ENCODE results near the gene NSD2.
"Not testable (repeated sequence)": the region's sequence is repeated elsewhere in the genome, so short reads cannot be mapped to it uniquely, and the experiment has no call there.

NSD2 gene

DNA sequence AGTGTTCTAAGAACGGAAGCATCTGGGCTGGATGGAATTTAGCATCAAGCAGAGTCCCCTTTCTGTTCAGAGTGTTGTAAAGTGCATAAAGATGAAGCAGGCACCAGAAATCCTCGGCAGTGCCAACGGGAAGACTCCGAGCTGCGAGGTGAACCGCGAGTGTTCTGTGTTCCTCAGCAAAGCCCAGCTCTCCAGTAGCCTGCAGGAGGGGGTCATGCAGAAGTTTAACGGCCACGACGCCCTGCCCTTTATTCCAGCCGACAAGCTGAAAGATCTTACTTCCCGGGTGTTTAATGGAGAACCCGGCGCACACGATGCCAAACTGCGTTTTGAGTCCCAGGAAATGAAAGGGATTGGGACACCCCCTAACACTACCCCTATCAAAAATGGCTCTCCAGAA is 29.4 kb downstream of the NSD2 start:
- no peak for DNase-seq

DNA sequence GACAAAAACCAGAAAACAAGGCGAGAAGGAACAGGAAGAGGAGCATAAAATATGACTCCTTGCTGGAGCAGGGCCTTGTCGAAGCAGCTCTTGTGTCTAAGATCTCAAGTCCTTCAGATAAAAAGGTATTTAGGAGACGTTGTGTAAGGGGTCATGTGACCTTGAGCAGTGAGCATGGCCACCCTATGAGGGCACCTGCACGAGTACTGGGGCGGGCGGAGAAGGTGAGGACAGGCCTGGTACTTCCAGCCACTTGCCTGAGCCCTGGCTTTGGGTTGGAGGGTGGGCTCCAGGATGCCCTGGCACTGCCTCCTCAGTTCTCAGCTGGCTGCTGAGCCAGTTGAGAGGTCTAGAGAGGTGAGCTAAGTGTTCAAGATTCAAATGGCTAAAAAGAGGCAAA is 29.9 kb downstream of the NSD2 start:
- DNase-seq: no peak

GRCh38 chr4:1902243-1902642 is 31.1 kb downstream of the NSD2 start:
- DNase-seq: no peak

DNA sequence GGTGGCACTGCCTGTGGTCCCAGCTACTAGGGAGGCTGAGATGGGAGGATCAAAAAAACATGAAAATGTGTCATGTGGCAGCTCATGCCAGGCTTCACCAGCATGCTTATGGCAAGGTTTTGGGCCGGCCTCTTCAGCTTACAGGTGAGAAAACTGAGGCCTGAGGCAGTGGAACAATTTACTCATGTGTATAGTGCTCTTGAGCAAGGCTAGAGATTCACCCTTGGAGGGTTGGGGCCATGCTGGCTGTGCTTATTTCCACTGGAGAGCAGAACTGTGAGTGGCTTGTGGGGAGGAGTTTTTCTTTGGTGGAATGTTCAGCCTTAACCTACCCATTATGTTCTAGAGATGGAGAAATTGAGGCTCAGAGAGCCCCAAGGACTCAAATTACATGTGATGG is 31.8 kb downstream of the NSD2 start:
- DNase-seq: no peak

DNA sequence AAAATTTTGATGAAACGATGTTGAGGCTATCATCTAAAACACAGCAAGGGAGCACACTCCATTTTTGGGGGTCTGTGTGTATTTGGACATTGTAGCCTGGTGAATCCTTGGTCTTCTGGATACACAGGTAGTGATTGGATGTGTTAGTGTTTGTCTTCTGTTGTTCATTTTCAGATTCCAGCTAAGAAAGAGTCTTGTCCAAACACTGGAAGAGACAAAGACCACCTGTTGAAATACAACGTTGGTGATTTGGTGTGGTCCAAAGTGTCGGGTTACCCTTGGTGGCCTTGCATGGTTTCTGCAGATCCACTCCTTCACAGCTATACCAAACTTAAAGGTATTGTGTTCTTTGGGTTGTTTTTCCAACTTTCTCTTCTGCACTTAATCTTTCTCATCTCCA is 32.8 kb downstream of the NSD2 start:
- DNase-seq: no peak

DNA sequence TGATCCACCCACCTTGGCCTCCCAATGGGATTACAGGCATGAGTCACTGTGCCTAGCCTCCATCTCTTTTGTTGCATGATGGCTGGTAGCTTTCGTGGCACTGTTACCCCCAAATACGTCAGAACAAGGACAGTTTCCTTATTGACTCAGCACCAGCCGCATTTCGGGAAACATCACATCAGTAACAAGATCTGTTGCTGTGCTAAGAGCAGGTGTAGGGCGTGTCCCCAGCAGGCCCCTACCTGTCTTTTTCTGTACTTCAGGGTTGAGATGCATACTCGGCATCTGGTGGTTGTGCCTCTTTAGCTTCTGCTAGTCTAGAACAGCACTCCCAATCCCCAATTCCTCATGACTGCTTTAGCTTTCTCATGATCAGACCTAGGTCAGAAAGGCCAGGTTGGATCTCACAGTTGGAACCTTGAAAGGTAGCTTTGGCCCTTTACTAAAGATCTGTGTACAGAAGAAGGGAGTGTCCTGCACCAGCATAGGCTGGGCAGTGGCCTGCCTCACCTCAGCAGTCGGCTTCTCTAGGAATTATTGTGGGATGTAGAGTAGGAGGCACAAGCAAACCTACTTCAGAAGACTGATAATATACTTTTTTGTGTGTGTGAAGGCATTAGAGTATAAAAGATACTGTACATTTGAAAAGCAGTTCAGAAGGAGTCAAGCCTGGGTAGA is 36.8 kb downstream of the NSD2 start:
- DNase-seq: no peak

DNA sequence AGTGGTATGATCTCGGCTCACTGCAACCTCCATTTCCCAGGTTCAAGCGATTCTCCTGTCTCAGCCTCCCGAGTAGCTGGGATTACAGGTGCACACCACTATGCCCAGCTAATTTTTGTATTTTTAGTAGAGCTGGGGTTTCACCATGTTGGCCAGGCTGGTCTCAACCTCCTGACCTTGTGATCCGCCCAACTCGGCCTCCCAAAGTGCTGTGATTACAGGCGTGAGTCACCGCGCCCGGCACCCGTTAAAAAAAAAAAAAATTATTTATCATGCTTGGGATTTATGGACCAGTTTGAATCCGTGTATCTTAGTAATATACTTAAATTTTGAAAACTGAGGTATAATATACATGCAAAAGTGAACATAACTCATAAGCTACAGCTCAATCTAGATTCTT is 38.5 kb downstream of the NSD2 start:
- DNase-seq: not testable (repeated sequence)

GRCh38 chr4:1910643-1911042 is 39.5 kb downstream of the NSD2 start:
- DNase-seq: peak; percentile 9 to 25

DNA sequence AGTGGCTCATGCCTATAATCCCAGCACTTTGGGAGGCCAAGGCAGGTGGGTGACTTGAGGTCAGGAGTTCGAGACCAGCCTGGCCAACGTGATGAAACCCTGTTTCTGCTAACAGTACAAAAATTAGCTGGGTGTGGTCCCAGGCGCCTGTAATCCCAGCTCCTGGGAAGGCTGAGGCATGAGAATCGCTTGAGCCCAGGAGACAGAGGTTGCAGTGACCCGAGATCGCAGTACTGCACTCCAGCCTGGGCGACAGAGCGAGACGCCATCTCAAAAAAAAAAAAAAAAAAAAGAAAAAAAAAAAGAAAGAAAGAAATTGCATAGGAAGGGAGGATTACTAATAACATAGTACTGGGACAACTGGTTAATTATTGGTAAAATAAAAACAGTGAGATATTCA is 40.1 kb downstream of the NSD2 start:
- not testable (repeated sequence) for DNase-seq

DNA sequence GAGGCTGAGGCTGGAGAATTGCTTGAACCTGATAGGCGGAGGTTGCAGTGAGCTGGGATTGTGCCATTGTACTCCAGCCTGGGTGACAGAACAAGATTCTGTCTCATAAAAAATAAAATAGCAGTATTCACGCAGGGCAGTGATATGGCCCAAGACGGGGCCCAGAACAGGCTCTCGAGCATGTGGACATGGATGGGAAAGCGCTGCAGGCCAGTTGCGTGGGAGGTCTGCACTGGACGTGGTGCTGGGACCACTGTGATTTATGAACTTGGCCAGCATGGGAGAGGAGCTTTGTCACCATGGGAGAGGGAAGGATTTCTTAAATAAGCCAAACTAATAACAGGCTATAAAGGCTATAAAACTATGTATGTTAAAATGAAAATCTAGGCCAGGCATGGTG is 51.6 kb downstream of the NSD2 start:
- DNase-seq: no peak

- no peak for DNase-seq
Measured at GRCh38 chr4:1927675-1928074, 56.5 kb downstream of the NSD2 start.

GRCh38 chr4:1928356-1929239 is 57.4 kb downstream of the NSD2 start:
- no peak for DNase-seq

DNA sequence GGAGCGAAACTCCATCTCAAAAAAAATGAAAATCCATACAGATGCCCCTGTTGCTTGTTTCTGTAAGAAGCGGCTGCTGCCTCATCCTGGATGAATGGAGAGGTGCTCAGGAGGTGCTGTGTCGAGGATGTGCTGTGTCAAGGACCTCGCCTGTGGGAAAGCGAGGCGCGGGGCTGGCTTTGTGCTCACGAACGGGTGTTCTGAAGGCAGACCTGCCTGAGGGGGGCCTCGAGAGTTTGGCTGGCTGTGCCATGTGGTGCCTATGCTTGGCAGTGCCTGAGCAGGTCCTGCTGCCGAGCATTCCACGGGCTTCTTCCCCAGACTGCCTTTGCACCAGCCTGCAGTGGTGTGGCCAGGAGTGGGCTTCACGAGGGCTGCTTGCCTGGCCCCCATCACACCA is 61.5 kb downstream of the NSD2 start:
- no peak for DNase-seq

DNA sequence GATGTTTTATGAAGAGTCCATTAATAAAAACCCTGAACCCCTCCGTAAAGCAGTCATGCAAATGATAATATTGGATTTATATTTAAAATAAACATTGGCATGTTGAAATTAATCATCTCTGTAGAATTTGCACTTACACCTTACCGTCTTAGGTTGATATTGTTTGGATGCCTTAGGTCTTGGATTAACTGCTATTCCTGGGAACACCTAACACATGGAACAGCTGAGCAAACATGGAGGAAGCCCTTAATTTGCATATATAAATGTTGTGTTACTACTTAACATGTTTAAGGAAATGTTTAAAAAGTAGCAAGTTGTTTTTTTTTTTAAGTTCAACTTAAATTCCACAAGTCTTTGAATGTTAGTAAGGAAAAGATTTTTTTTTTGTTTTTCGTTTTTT is 62.5 kb downstream of the NSD2 start:
- no peak for DNase-seq

DNA sequence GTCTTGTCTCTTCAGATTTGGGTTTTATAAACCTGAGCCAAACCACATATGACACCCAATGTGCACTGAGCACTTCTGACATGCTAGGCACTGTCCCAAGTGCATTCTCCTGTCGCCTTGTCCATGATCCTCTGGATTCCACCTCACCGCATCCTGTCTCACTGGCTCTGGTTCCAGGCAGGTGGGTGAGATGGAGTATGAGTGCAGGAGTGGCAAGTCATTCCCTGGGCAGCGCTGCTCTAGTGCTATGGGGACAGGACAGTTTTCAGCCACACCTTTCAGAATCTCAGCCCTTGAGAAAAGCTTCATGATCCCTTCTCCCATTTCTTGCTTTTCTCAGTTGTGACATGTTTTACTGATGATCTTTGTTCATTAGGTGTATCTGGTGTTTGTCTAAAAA is 66.4 kb downstream of the NSD2 start:
- no peak for DNase-seq

- no peak for DNase-seq
Measured at GRCh38 chr4:1938027-1938426, 66.8 kb downstream of the NSD2 start.

DNA sequence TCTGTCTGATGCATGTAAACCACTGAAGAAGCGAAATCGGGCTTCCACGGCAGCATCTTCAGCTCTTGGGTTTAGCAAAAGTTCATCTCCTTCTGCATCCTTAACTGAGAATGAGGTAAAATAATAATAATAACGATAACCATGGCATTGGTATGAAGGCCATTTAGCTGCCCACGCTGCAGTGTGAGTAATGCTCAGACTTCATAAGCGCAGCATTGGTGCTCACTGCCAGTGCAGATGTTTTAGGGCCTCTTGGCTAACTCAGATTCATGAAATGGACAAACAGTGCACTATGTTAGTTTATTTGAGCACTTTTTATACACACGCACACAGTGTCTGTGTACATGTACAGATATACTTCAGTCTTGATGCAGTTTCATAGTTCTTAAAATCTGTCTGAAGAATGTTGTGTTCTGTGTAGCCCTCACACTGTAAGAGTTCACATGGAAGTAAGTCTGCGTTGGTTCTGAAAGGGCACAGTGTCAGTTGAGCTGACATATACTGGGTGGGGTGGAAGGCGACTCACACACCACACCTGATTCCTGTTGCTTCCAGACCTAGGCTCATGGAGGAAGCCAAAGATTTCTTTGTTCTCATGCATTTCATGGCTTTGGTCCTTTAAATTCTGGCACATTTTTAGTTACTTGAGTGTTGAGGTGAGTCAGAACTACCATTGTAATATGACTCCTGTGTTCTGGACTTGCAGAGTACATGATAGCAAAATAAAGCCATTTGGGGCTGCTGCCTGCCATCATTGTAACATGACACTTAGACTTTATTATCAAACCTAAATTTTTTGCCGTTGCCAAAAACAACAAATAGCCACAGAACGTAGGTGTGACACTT is 68.7 kb downstream of the NSD2 start:
- no peak for DNase-seq

DNA sequence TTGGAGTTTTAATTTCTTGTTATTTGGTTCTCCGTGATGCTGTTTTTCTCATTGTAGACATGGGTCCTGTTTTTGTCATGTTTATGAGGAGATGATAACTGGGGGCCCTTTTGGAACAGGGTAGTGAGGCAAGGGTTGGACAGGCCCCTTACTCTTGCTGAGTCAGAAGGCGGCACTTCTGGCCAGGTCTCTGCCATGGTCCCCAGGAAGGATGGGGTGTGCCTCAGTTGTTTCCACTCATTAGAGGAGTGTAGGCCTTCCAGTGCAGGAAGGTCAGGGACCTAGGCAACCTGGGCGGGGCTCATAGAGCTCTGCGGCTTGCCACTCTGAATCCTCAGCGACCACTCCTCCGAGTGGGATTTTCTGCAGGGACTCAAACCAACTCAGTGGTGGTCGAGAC is 69.4 kb downstream of the NSD2 start:
- no peak for DNase-seq

- no peak for DNase-seq
Measured at GRCh38 chr4:1943928-1944327, 72.7 kb downstream of the NSD2 start.

DNA sequence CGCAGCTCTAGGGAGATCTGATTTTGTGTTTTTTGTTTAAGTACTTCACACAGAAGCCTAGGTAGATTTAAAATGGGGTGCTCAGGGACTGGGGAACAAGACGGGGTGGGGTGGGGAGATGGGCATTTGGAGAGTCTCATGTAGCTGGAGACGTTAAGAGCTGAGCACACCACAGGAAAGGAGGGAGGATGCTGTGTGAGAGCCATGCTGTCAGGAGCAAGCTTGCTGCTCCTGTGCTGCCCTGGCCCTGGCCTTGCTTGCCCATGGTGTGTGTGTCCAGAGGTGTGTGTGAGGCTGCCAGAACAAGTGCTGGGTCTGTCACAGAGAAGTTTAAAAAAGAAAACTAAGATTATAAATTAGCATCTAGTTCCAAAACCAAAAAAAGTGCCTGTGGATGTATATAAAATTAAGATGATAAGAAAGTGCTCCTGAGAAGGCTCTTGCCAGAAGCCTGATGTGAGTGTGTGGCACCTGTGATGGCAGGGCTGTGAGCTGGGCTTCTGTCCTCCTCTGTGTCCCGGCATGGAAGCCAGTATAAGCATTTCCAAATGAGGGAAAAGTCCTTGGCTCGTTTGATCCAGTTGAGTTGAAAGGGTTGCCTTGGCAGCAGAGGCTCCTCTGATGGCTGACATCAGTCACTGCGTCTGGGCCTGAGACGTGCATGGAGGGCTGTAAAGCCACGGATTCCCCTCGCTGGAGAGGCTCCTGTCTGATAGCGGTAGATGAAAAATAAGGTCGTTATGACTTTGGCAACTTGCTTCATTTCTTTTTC is 74.1 kb downstream of the NSD2 start:
- DNase-seq: peak in 1 of 2 donors; percentile 32

DNA sequence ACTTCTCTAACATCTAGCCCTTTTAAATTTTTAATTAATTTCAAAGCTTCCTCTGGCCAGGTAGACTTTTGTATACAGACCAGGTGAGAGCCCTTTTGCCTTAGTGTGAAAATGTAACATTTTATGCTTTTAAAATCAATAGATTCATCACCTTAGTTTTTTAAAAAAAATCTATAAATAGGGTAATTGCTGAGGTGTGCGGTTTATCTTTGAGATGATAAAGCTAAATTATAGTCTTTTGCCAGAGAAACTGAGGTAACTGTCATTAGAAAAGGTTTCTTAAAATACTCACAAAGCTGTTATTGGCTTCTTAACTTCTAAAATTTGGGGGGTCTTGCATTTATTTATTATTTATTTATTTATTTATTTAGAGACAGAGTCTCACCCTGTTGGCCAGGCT is 74.7 kb downstream of the NSD2 start:
- no peak for DNase-seq

- no peak for DNase-seq
Measured at GRCh38 chr4:1948232-1948631, 77.0 kb downstream of the NSD2 start.

Data from hippocampal formation (tissue), 2 donors.